HCT116 (cell line): Measurements from ENCODE around the gene UTRN. TPM values are rescaled to one million over a fixed set of nuclear protein-coding genes. Genes with fewer than 3 reads are reported as not detected.

ENCODE experiments used
- ATAC-seq: fragments of 200-7000 bp; cut with Tn5 transposase; 2 replicates; pipeline ENCODE4 v1.9.1; 2020; ENCODE audit warnings: mild to moderate bottlenecking, moderate library complexity
- BruUV-seq: library from RNA; stranded (reverse); fragments of 400-500 nt; replicated peaks from 2 replicates; lab custom pipeline; 2021; lab: Mats Ljungman, UMichigan
- CTCF ChIA-PET: fragments of 300-600 bp; sonication (Branson Sonifier 250); formaldehyde crosslinking; loops from one replicate; lab custom pipeline; 2021; ENCODE audit warnings: antibody characterized with exemption; lab: Charles Lee
- POLR2A ChIA-PET: fragments of 300-600, 350-600 bp; sonication (Branson Sonifier 250); formaldehyde crosslinking; loops from one replicate; lab custom pipeline; 2021; ENCODE audit warnings: antibody characterized with exemption; lab: Charles Lee
- RAD21 ChIA-PET, 2 experiments: fragments of 300-600 bp; sonication (Branson Sonifier 250); formaldehyde crosslinking; loops; one replicate each; lab custom pipeline; 2023; ENCODE audit warnings: low total read pairs in 2 of 2; ENCODE audit not compliant: uncharacterized antibody in 2 of 2, unreplicated experiment in 2 of 2, low non-redundant PET in 1 of 2; lab: Charles Lee
- DNase-seq: peaks from one replicate; pipeline ENCODE4 v3.0.0-alpha.2; 2010; ENCODE audit warnings: low read depth, low spot score
- H2AFZ ChIP-seq: fragments of 200-600 bp; shearing (Covaris generic), sonication (generic); 2 replicates; pipeline ENCODE4 v1.6.1; 2017; ENCODE audit warnings: low read depth, mixed run types, mixed read lengths, antibody characterized with exemption, low read length; ENCODE audit not compliant: poor library complexity, severe bottlenecking
- H3K27ac ChIP-seq: 2 replicates; pipeline ENCODE4 v1.5.1; 2012; ENCODE audit warnings: low read depth, low read length
- H3K27me3 ChIP-seq: fragments of 200-600 bp; sonication (generic); 2 replicates; pipeline ENCODE4 v1.6.1; 2016; ENCODE audit warnings: mixed run types, low read length, mixed read lengths; ENCODE audit not compliant: insufficient read depth
- H3K36me3 ChIP-seq, 2 experiments: fragments of 200-500 bp in 1 of 2; fragments of 200-600 bp in 1 of 2; sonication (Bioruptor generic) in 1 of 2; sonication (generic) in 1 of 2; 2 replicates each; pipeline versions ENCODE4 v1.5.1 to v1.6.1; 2014 to 2016; ENCODE audit warnings: low read length in 2 of 2, inconsistent platforms in 1 of 2, mixed read lengths in 1 of 2, mixed run types in 1 of 2; ENCODE audit not compliant: insufficient read depth in 2 of 2, control insufficient read depth in 1 of 2
- H3K4me1 ChIP-seq, 2 experiments: fragments of 200-600 bp in 1 of 2; sonication (generic) in 1 of 2; 2 replicates each; pipeline versions ENCODE4 v1.5.1 to v1.6.1; 2012 to 2017; ENCODE audit warnings: low read length in 2 of 2, inconsistent platforms in 1 of 2, mild to moderate bottlenecking in 1 of 2, mixed read lengths in 1 of 2, mixed run types in 1 of 2, moderate library complexity in 1 of 2; ENCODE audit not compliant: insufficient read depth in 2 of 2, control insufficient read depth in 1 of 2
- H3K4me2 ChIP-seq: fragments of 200-600 bp; sonication (generic); 2 replicates; pipeline ENCODE4 v1.6.1; 2017; ENCODE audit warnings: mixed run types, low read length, mixed read lengths
- H3K4me3 ChIP-seq, 2 experiments: fragments of 200-600 bp in 1 of 2; sonication (generic) in 1 of 2; replicated peaks in 1 of 2; 2 replicates each; pipeline ENCODE4 v1.5.1; 2011 to 2016; ENCODE audit warnings: low read length in 2 of 2, control low read depth in 1 of 2, low read depth in 1 of 2, mild to moderate bottlenecking in 1 of 2, mixed read lengths in 1 of 2, mixed run types in 1 of 2
- H3K79me2 ChIP-seq: fragments of 200-600 bp; sonication (generic); 2 replicates; pipeline ENCODE4 v1.6.1; 2017; ENCODE audit warnings: mild to moderate bottlenecking, mixed run types, low read length, moderate library complexity, mixed read lengths; ENCODE audit not compliant: insufficient read depth
- H3K9ac ChIP-seq: fragments of 200-600 bp; sonication (generic); 2 replicates; pipeline ENCODE4 v1.6.1; 2016; ENCODE audit warnings: low read length, mixed read lengths
- H3K9me2 ChIP-seq: fragments of 200-600 bp; sonication (generic), shearing (Covaris generic); 2 replicates; pipeline ENCODE4 v1.6.1; 2017; ENCODE audit warnings: mixed run types, mild to moderate bottlenecking, moderate library complexity; ENCODE audit not compliant: insufficient read depth
- H3K9me3 ChIP-seq, 2 experiments: fragments of 200-500 bp in 1 of 2; fragments of 200-600 bp in 1 of 2; sonication (Bioruptor generic) in 1 of 2; sonication (generic) in 1 of 2; 2 replicates each; pipeline ENCODE4 v1.6.1; 2014 to 2017; ENCODE audit warnings: low read length in 2 of 2, mixed read lengths in 2 of 2, inconsistent platforms in 1 of 2, low read depth in 1 of 2, mild to moderate bottlenecking in 1 of 2, mixed run types in 1 of 2, moderate library complexity in 1 of 2; ENCODE audit not compliant: control insufficient read depth in 1 of 2, insufficient read depth in 1 of 2
- H4K20me1 ChIP-seq: fragments of 200-600 bp; sonication (generic), shearing (Covaris generic); 2 replicates; pipeline ENCODE4 v1.6.1; 2017; ENCODE audit warnings: mixed run types, mild to moderate bottlenecking, moderate library complexity; ENCODE audit not compliant: insufficient read depth
- ATF3 ChIP-seq: IDR thresholded peaks from 2 replicates; pipeline ENCODE4 v1.6.1; 2012
- CEBPB ChIP-seq: IDR thresholded peaks from 2 replicates; pipeline ENCODE4 v1.6.1; 2012; ENCODE audit warnings: low read depth
- CTCF ChIP-seq, 3 experiments: fragments of 200-600 bp in 1 of 3; sonication (generic) in 1 of 3; IDR thresholded peaks in 2 of 3; conservative IDR thresholded peaks in 1 of 3; 2 replicates each; pipeline ENCODE4 v1.5.1; 2012 to 2017; ENCODE audit warnings: low read depth in 2 of 3, low read length in 2 of 3, antibody characterized with exemption in 1 of 3, borderline replicate concordance in 1 of 3, control low read depth in 1 of 3, mild to moderate bottlenecking in 1 of 3, mixed read lengths in 1 of 3, mixed run types in 1 of 3, moderate library complexity in 1 of 3; ENCODE audit not compliant: insufficient read depth in 1 of 3
- EGR1 ChIP-seq: IDR thresholded peaks from 2 replicates; pipeline ENCODE4 v1.6.1; 2012; ENCODE audit warnings: low read depth
- POLR2A ChIP-seq: IDR thresholded peaks from 2 replicates; pipeline ENCODE4 v1.7.0; 2011; ENCODE audit warnings: borderline replicate concordance; ENCODE audit not compliant: insufficient read depth, insufficient read length; ENCODE audit errors: extremely low read depth
- SRF ChIP-seq: IDR thresholded peaks from 2 replicates; pipeline ENCODE4 v1.6.1; 2012; ENCODE audit warnings: low read depth
- ZBTB33 ChIP-seq: IDR thresholded peaks from 2 replicates; pipeline ENCODE4 v1.6.1; 2011; ENCODE audit warnings: mild to moderate bottlenecking, low read length, moderate library complexity; ENCODE audit not compliant: insufficient replicate concordance; ENCODE audit errors: extremely low read depth
- ZNF274 ChIP-seq: fragments of 200-500 bp; sonication (Bioruptor generic); IDR thresholded peaks from 2 replicates; pipeline ENCODE4 v1.6.1; 2014; ENCODE audit warnings: mild to moderate bottlenecking, low read depth, low read length, inconsistent platforms
- intact Hi-C: fragments of 100-400 bp; cut with micrococcal nuclease; formaldehyde crosslinking; loops from 2 replicates; pipeline ENCODE4 v1.10.0; 2022
- total RNA-seq: library from RNA; stranded (reverse); gene quantifications from one replicate; pipeline ENCODE4 v1.2.1, GENCODE V29; 2021; ENCODE audit not compliant: unreplicated experiment
- TF ChIP-seq, protein P1 (sequence below): IDR thresholded peaks from 2 replicates; pipeline ENCODE4 v1.6.1; 2012

UTRN gene
- total RNA-seq, 1 experiment from 2014 or later = 28.4 TPM

DNA sequence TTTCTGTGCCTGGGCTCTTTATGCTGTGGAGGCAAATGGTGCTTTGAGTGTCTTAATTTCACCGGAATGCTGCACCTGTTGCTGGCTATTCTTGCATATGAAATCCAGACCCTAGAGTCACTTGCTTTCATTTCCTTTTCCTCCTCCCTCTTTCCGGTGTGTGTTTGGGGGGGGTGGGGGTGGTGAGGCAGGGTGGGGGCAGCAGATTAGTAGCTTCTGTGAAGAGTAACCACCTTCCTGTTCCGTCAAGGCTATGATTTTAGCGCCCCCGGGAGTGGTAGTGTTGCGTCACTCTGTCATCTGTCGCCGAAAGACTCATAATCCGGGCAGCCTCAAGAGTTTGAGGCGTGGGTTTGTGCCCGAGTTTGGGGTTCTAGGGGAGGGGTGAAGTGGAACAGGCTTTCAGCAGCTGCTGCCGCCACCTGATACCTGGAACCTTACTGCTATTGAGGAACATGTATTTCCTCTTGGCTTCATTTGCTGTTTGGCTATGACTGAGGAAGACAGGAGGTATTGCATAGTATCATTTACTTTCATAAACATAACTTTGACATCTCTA, 49.1 kb downstream of the UTRN start:
- TF ChIP-seq CTCF (IDR thresholded peaks at IDR 0.05 in 2 of 3, conservative IDR thresholded peaks at IDR 0.05 in 1 of 3; ENCODE audit: borderline replicate concordance in 1 of 3, insufficient read depth in 1 of 3, low read depth in 2 of 3, low read length in 2 of 3) = no peak
- TF ChIP-seq, protein P1, sequence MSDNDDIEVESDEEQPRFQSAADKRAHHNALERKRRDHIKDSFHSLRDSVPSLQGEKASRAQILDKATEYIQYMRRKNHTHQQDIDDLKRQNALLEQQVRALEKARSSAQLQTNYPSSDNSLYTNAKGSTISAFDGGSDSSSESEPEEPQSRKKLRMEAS = no peak
- TF ChIP-seq ATF3 = no peak
- TF ChIP-seq CEBPB = no peak
- TF ChIP-seq ZNF274 = no peak
- TF ChIP-seq ZBTB33 = no peak
- TF ChIP-seq EGR1 = no peak
- TF ChIP-seq SRF = no peak
- TF ChIP-seq POLR2A = no peak
- no peak overlapping the region for H2AFZ ChIP-seq
- BruUV-seq = no TSS peak
- DNase-seq = no peak
- no peak overlapping the region for H3K4me3 ChIP-seq
- ChIA-PET POLR2A (no interaction called here), RAD21 (no interaction called here), CTCF (no interaction called here)
- H3K9me3 ChIP-seq = no peaks in the 10 kb centered on the region
- H3K36me3 ChIP-seq = no peaks in the 10 kb centered on the region
- ATAC-seq = no peak
- no peaks in the 10 kb centered on the region for H4K20me1 ChIP-seq
- H3K27ac ChIP-seq = no peak overlapping the region
- no peak overlapping the region for H3K9ac ChIP-seq
- intact Hi-C loops = no loop called here
- H3K4me2 ChIP-seq = no peak overlapping the region
- no peaks in the 10 kb centered on the region for H3K27me3 ChIP-seq
- H3K4me1 ChIP-seq = peaks cover 21 to 40% of the 10 kb centered on the region in 2 experiments
- no peaks in the 10 kb centered on the region for H3K9me2 ChIP-seq
- H3K79me2 ChIP-seq = no peaks in the 10 kb centered on the region

Other genes with a start within 250 kb of the UTRN start
- gene SF3B5, start 189.8 kb upstream of the UTRN start, total RNA-seq = 173 TPM
- gene STX11, start 134.8 kb upstream of the UTRN start, total RNA-seq = 0.69 TPM